ENCODE results near the gene MAP7D3.

DNA sequence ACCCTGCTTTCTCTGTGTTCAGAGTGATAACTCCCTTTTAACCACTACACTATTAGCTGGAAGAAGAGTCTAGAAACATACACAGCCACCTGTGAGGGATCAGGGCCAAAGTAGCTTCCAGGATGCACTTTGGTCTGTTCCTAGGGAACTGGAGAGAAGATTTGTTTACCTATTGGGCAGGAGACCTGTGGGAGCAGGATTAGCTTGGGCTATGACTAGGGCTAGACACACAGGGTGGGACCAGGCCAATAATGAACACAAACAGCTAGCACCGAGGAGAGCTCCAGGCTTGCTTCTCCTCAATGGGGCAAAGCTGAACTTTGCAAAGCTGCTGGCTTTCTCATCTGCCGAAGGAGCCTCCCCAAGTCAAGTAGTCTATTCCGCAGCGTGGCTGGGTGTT is 24.4 kb upstream of the MAP7D3 start:
- TF ChIP-seq EP300 (IDR thresholded peaks at IDR 0.05), result no peak
- no peak for TF ChIP-seq POLR2AphosphoS5 (IDR thresholded peaks at IDR 0.05)
- TF ChIP-seq, protein P1, sequence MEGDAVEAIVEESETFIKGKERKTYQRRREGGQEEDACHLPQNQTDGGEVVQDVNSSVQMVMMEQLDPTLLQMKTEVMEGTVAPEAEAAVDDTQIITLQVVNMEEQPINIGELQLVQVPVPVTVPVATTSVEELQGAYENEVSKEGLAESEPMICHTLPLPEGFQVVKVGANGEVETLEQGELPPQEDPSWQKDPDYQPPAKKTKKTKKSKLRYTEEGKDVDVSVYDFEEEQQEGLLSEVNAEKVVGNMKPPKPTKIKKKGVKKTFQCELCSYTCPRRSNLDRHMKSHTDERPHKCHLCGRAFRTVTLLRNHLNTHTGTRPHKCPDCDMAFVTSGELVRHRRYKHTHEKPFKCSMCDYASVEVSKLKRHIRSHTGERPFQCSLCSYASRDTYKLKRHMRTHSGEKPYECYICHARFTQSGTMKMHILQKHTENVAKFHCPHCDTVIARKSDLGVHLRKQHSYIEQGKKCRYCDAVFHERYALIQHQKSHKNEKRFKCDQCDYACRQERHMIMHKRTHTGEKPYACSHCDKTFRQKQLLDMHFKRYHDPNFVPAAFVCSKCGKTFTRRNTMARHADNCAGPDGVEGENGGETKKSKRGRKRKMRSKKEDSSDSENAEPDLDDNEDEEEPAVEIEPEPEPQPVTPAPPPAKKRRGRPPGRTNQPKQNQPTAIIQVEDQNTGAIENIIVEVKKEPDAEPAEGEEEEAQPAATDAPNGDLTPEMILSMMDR (IDR thresholded peaks at IDR 0.05), result no peak

Measured in sigmoid colon (tissue), 4 donors.